ENCODE measurements around the gene SLC29A3.
"Not testable (repeated sequence)": the region's sequence is repeated elsewhere in the genome, so short reads cannot be mapped to it uniquely, and the experiment has no call there.

The SLC29A3 gene

DNA sequence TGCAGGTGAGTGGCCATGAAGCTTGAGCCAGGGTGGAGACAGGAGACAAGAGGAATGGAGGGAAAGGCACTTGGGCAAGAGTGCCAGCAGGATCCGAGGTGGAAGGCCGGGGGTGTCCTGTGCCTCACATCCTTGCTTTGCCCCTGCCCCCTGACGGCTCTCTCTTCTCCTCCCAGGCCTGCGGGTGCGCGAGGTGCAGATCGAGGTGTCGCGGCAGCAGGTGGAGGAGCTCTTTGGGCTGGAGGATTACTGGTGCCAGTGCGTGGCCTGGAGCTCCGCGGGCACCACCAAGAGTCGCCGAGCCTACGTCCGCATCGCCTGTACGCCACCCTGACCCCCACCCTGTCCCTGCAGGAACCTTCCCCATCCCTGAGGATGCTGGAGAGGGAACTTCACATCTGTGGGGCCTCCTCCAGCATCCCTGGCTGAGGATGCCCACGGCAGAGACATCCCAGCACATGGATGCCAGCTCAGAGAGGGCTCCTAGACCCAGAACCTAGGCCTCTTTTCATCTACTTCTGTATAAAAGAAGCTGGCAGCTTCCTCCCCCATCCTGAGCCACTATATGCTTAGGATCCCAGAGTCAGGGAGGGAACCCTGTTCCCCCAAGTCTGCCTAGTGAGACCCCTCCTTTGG is 34.4 kb upstream of the SLC29A3 start:
- FAIRE-seq, result no peak

GRCh38 chr10:71285180-71285545 is 33.9 kb upstream of the SLC29A3 start:
- FAIRE-seq, result no peak

DNA sequence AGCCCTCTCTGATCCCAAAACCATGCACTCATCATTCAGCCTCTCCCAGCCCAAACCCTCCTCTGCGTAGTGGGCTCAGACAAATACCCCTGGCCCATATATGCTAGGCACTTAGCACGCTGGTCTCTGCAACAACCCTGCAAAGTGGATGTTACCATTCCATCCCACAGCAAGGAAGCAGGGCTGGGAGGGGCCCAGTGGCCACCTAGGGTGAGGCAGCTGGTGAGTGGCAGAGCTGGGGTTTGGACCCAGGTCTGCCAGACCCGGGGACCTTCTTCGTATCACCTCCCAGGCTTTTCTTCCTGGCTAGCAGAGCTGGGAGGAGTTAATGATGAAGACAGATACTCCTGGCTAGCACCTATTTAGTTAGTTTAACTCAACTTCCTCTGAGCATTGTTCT is 33.1 kb upstream of the SLC29A3 start:
- no peak for FAIRE-seq

DNA sequence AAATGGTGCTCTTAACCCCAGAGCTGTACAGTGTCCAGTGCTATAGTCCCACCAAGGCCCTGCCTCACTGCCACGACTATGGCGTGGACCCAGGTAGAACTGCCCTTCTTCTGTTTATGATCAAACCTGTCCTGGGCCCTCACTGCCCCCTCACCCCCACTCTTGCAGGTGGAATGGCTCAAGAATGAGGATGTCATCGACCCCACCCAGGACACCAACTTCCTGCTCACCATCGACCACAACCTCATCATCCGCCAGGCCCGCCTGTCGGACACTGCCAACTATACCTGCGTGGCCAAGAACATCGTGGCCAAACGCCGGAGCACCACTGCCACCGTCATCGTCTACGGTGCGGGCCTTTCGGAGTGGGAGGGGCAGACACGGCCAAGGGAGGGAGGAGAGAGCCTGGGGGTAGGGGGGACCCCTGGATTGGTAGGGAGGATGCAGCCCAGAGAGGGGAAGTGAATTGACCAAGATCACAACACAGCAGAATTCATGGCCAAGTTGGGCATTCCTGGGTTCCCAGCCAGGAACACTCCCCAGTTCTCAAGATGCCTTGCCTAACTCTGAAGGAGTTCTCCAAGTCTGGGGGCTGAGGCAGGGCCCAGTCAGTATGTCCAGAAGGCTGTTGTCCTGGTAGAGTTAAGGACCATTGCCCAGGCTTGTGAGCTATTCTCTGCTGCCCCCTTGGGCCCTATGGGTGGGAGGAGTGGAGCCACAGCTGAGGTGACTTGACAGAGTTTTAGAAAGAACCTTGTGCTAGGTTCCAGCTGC is 32.4 kb upstream of the SLC29A3 start:
- no peak for FAIRE-seq

DNA sequence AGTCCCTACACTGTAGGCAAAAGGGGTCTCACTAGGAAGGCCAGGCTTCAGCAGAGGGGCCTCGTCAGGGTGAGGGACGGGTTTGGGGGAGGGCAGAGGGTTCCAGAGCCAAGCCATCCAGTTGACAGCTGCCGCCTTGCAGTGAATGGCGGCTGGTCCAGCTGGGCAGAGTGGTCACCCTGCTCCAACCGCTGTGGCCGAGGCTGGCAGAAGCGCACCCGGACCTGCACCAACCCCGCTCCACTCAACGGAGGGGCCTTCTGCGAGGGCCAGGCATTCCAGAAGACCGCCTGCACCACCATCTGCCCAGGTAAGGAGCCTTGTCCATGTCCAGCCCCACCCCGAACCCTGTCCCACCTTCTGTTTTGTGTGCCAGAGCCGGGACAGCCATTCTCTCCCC is 31.6 kb upstream of the SLC29A3 start:
- no peak for FAIRE-seq

- no peak for FAIRE-seq
Measured at GRCh38 chr10:71288461-71288860, 30.6 kb upstream of the SLC29A3 start.

DNA sequence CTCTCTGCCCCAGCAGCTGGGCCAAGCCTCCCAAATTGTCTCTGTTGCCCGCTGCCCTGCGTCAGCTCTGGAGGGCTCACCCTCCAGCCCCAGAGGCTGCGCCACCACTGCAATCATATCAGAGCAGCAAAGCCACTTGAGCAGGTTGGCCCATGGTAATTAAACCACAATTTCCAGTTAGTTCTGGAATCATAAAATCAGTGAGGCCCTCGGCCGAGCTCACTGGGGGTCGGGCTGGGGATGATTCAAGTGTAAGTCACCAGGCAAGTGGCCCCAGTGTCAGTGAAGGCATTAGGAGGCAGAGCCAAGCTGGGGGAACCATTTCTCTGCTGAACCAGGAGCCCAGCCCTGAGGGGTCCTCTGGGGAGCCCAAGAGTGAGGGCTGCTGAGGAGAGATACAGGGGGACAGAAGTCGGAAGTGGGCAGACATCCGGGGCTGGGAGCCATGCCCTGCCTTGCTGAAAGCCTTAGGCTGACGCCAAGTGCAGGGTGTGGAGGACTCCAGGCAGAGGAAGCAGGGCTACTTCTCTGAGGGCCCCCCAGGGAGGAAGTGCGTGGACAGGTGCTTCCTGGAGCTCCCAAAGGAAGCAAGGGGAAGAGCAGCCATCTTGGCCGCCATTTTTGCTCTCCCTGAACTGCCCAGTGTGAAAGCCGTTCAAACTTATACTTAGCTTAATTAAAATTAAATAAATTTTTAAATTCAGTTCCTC is 29.5 kb upstream of the SLC29A3 start:
- no peak for FAIRE-seq

- FAIRE-seq, result no peak
Measured at GRCh38 chr10:71290331-71290730, 28.7 kb upstream of the SLC29A3 start.

- no peak for FAIRE-seq
Measured at GRCh38 chr10:71290806-71291527, 28.1 kb upstream of the SLC29A3 start.

GRCh38 chr10:71291528-71291900 is 27.5 kb upstream of the SLC29A3 start:
- FAIRE-seq, result no peak

DNA sequence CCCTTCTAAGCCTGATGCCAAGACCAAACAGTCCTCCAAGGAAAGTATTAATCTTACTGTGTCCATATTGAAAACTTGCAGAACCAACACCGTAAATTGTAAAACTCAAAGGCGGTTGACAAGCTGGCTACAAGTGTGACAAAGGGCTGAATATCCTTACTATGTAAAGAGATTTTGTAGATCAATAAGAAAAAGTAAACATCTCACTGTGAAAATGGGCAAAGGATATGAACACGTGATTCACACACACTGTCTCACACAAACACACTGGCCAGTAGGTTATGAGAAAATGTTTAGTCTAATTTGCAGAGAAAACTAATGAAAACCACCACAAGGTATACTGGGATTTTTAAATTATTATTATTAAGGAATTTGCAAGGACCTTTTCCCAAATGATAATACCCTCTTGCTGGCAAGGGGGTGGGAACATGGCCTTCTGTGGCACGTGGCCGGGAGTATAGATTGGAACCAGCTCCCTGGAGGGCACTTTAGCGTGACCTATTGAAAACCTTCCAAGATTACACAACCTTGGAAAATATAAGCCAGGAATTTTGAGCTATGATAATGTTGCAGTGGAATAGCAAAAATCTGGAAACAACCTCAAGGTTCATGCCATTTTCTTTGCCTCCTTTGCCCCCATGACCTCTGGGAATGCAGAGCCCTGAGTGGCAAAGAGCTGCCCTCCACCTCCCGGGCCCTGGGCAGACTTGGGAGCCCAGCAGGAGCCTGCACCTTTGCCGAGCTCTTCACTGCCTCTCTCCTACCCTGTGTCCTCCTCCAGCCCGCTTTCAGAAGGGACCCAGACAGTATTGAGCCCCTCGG is 26.2 kb upstream of the SLC29A3 start:
- FAIRE-seq, result no peak

DNA sequence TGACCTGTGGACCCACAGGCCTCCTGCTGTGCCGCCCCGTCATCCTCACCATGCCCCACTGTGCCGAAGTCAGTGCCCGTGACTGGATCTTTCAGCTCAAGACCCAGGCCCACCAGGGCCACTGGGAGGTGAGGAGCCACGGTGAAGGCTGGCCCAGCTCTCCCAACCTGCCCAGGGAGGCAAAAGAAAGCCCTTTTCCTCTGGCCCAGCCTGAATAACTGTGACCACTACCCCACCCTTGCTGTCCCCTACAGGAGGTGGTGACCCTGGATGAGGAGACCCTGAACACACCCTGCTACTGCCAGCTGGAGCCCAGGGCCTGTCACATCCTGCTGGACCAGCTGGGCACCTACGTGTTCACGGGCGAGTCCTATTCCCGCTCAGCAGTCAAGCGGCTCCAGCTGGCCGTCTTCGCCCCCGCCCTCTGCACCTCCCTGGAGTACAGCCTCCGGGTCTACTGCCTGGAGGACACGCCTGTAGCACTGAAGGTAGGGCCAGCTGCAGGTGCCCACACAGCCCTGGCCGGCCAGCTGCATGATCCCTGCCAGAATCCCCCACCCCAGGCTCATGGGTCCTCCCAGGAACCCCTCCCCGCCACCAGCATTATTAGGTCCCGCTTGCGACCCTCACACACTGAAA is 25.5 kb upstream of the SLC29A3 start:
- no peak for FAIRE-seq

DNA sequence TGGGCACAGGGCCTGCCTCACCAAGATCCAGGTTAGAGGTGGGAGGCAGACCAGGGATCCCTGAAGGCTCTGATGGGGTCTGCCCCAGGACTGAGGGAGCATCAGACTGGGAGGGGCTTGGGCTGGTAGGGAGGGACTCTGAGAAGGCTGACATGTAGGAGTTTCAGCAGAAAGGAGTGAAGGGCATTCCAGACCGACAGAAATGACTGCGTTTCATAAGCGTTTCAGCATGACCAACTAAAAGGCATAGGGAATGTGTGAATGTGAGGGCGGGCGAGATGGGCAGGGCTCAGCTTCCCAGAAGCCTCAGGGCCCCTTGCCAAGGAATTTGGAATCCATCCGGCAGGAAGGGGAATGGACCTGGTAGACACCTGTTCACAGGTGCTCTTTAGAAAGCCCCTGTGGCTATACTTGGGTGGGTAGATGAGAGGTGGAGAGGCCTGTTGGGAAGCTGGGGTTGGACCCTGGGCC is 24.9 kb upstream of the SLC29A3 start:
- no peak for FAIRE-seq

DNA sequence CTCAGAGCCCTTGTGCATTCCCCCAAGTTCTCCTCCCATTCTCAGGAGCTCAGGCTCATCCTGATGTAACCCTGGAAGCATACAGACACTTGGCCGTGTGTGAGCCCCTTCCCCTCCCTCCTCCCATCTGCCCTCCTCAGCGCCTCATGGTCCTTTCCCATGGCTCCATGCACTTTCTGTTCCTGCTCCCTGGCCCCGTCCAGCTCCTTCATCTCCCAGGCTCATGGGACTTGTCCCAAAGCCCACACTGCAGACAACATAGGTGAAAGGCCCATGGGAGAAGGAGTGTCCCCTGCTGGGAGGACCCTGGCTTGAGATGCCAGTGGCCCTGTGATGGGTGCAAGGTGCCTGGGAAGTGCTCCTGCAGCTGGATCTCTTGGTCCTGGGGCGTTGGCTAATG is 24.2 kb upstream of the SLC29A3 start:
- no peak for FAIRE-seq

DNA sequence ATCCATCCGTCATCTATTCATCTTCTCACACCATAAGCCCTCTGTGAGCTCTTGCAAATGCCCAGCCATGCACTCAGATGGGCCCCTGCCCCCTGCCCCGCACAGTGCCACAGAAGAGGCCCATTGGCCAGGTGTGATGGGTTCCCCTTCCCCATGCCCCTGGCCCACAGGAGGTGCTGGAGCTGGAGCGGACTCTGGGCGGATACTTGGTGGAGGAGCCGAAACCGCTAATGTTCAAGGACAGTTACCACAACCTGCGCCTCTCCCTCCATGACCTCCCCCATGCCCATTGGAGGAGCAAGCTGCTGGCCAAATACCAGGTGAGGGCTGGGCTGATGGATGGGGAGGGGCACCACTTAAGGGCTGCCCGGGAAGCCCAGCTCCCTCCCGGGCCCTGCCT is 23.4 kb upstream of the SLC29A3 start:
- FAIRE-seq, result no peak

GRCh38 chr10:71296086-71296485 is 23.0 kb upstream of the SLC29A3 start:
- no peak for FAIRE-seq

- FAIRE-seq, result not testable (repeated sequence)
Measured at GRCh38 chr10:71296811-71297210, 22.2 kb upstream of the SLC29A3 start.

DNA sequence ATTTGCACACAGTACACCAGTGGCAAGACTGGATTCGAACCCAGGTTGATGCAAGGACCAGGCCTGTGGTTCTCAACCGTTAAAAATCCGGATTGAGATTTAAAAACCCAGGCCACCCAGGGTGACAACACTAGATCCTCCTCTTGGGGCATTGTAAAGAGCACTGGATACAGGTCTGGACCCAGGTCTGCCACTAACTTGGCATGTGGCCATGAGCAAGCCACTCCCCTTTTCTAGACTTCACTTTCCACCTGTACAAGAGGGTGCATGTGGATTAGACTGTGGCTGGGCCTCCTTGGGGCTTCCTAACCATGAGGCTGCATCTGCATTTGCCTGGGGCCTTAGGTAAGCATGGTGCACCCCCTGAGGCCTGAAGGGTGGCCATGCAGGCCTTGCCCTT is 21.7 kb upstream of the SLC29A3 start:
- FAIRE-seq, result no peak

- no peak for FAIRE-seq
Measured at GRCh38 chr10:71299071-71299785, 19.8 kb upstream of the SLC29A3 start.

DNA sequence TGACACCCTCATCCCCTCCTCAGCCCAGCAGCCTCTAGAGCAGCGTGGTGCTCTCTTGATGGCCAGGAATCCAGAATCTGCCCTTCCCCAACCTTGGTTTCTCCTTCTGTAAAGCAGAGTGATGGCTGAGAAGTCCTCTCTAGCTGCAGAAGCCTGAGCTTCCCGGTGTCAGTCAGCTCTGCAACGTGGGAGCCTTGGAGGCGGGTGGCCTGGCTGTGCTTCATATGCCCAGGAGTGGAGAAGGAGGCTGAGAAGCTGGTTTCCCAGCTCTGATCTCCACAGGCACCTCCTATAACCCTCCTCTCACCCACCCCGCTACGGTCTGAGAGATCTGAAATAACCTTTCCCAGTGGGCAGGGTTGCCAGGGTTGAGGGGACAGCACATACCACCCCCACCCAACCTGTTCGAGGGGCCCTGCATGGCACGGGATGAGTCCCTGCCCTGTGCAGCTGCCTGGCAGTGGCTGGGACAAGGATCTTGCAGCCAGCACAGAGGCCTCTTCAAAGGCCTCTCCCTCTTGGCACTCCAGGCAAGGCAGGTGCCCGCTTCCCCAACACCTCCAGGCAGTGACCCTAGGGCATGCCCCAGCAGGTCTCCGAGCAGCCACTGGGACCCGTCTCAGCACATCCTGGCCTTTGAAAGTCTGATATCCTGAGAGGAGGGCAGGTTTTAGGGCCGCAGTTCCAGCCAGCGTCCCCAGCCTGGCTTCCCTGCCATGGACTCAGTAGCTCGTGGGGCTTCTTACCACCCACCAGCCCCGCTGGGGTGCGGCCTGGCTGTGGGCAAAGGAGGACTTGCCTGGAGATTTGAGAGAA is 18.3 kb upstream of the SLC29A3 start:
- FAIRE-seq, result no peak

Measured in TTC549 (cell line).